Natural killer cell (primary cell): Measurements from ENCODE around the gene FAF1. TPM values are rescaled to one million over a fixed set of nuclear protein-coding genes. Genes with fewer than 3 reads are reported as not detected.

Experiments
- ATAC-seq, 3 donors: fragments of 150-1000 bp in 2 of 3; fragments of 200-7000 bp in 1 of 3; cut with Tn5 transposase; 1 replicate in 1 of 3; 2 replicates in 2 of 3; pipeline ENCODE4 v1.10.0; 2021; ENCODE audit warnings: mild to moderate bottlenecking in 2 of 3, moderate library complexity in 2 of 3
- DNase-seq, 2 donors: peaks; one replicate each; pipeline versions ENCODE4 v3.0.0 to v3.0.0-alpha.2; 2013 to 2021; ENCODE audit warnings: mixed read lengths in 1 of 2
- H3K27ac ChIP-seq: one replicate; pipeline ENCODE4 v1.5.1; 2013; ENCODE audit warnings: mild to moderate bottlenecking, low read length
- H3K27me3 ChIP-seq: one replicate; pipeline ENCODE4 v1.6.1; 2013; ENCODE audit warnings: low read length; ENCODE audit not compliant: control insufficient read depth, insufficient read depth
- H3K36me3 ChIP-seq: one replicate; pipeline ENCODE4 v1.6.1; 2013; ENCODE audit warnings: low read length; ENCODE audit not compliant: control insufficient read depth, insufficient read depth
- H3K4me1 ChIP-seq: one replicate; pipeline ENCODE4 v1.6.1; 2013; ENCODE audit warnings: low read length; ENCODE audit not compliant: control insufficient read depth, insufficient read depth
- H3K4me3 ChIP-seq: one replicate; pipeline ENCODE4 v1.5.1; 2013; ENCODE audit warnings: low read length
- H3K9me3 ChIP-seq: one replicate; pipeline ENCODE4 v1.6.1; 2013; ENCODE audit warnings: low read length; ENCODE audit not compliant: control insufficient read depth, insufficient read depth
- H3K27ac Mint-ChIP-seq, 2 donors: one replicate each; pipeline ENCODE4 v1.8.0; 2022; ENCODE audit warnings: mild to moderate bottlenecking in 2 of 2, mixed read lengths in 2 of 2, moderate library complexity in 1 of 2
- H3K27me3 Mint-ChIP-seq, 2 donors: one replicate each; pipeline ENCODE4 v1.8.0; 2022; ENCODE audit warnings: low read depth in 2 of 2, mixed read lengths in 2 of 2
- H3K36me3 Mint-ChIP-seq: one replicate; pipeline ENCODE4 v1.8.0; 2022; ENCODE audit warnings: mixed read lengths
- H3K4me1 Mint-ChIP-seq, 2 donors: one replicate each; pipeline ENCODE4 v1.8.0; 2022; ENCODE audit warnings: mixed read lengths in 2 of 2
- H3K4me3 Mint-ChIP-seq: one replicate; pipeline ENCODE4 v1.8.0; 2022; ENCODE audit warnings: mild to moderate bottlenecking, moderate library complexity, mixed read lengths
- H3K9me3 Mint-ChIP-seq, 2 donors: one replicate each; pipeline ENCODE4 v1.8.0; 2022; ENCODE audit warnings: mixed read lengths in 2 of 2
- CTCF ChIP-seq: fragments of 200-600 bp; IDR thresholded peaks from one replicate; pipeline ENCODE4 v1.8.0; 2022; ENCODE audit warnings: antibody characterized with exemption
- WGBS: methylation state at CpG from one replicate; pipeline ENCODE4 v1.1.7; 2013; ENCODE audit warnings: missing lambda C conversion rate; ENCODE audit not compliant: insufficient coverage; 5-methylcytosine and 5-hydroxymethylcytosine counted together
- intact Hi-C: fragments of 100-400 bp; cut with micrococcal nuclease; formaldehyde crosslinking; loops from one replicate; pipeline ENCODE4 v1.14.2; 2022
- total RNA-seq, 4 donors: library from RNA; stranded (reverse); fragments of 120-200 nt in 1 of 4; gene quantifications; one replicate each; pipeline versions ENCODE4 v1.2.3 to v1.2.4, GENCODE V29; 2013 to 2022

FAF1 gene
- total RNA-seq, 3 donors from 2014 or later (not counting 1 experiment from before 2014, with no cell fraction given), result 56.8 to 59.7 (median 57.2) TPM

- Mint-ChIP-seq H3K27me3 (no peaks in the 10 kb centered on the region), H3K4me3 (peak overlapping the region; percentile 69), H3K27ac (peak overlapping the region; percentile 86 to 87), H3K4me1 (peaks cover 43 to 50% of the 10 kb centered on the region in 2 donors), H3K36me3 (no peaks in the 10 kb centered on the region), H3K9me3 (peaks cover 0 to 3% of the 10 kb centered on the region in 2 donors)
- Histone ChIP-seq H3K36me3 (no peaks in the 10 kb centered on the region), H3K9me3 (no peaks in the 10 kb centered on the region), H3K27ac (peak overlapping the region; percentile 76), H3K27me3 (no peaks in the 10 kb centered on the region), H3K4me3 (no peak overlapping the region), H3K4me1 (peaks cover 30% of the 10 kb centered on the region)
- DNase-seq, result peak in 1 of 2 donors; percentile 13
- intact Hi-C loops, result no loop called here
- 23% methylated on average over 4 of the region's 4 CpGs for WGBS
- ATAC-seq, result peak; percentile 73 to 84 (median 83)
- TF ChIP-seq CTCF, result no peak
Measured at GRCh38 chr1:50724626-50725286, 235.3 kb downstream of the FAF1 start.

- peaks cover 0 to 3% of the 10 kb centered on the region in 2 donors for H3K9me3 Mint-ChIP-seq
- WGBS, result 86% methylated on average over 3 of the region's 4 CpGs
- H3K27me3 ChIP-seq, result no peaks in the 10 kb centered on the region
- peaks cover 5% of the 10 kb centered on the region for H3K9me3 ChIP-seq
- intact Hi-C loops, result no loop called here
- no peaks in the 10 kb centered on the region for H3K27me3 Mint-ChIP-seq
- DNase-seq (no peak), ATAC-seq (no peak)
- TF ChIP-seq CTCF, result no peak
- H3K4me1 ChIP-seq, result peaks cover 29% of the 10 kb centered on the region
- no peak overlapping the region for H3K4me3 Mint-ChIP-seq
- peaks cover 51 to 55% of the 10 kb centered on the region in 2 donors for H3K4me1 Mint-ChIP-seq
- H3K27ac Mint-ChIP-seq, result peak overlapping the region; percentile 47 to 72
- H3K36me3 Mint-ChIP-seq, result no peaks in the 10 kb centered on the region
- no peaks in the 10 kb centered on the region for H3K36me3 ChIP-seq
- no peak overlapping the region for H3K27ac ChIP-seq
- no peak overlapping the region for H3K4me3 ChIP-seq
Measured at GRCh38 chr1:50720457-50721053, 239.5 kb downstream of the FAF1 start.

GRCh38 chr1:50719126-50719525 is 240.9 kb downstream of the FAF1 start:
- DNase-seq (no peak), ATAC-seq (peak in 2 of 3 donors; percentile 66 to 70)
- no peaks in the 10 kb centered on the region for H3K36me3 ChIP-seq
- peaks cover 40 to 41% of the 10 kb centered on the region in 2 donors for H3K4me1 Mint-ChIP-seq
- H3K27ac Mint-ChIP-seq, result peak overlapping the region; percentile 45 to 50
- H3K36me3 Mint-ChIP-seq, result no peaks in the 10 kb centered on the region
- H3K4me1 ChIP-seq, result peaks cover 15% of the 10 kb centered on the region
- WGBS, result 75% methylated on average over 1 of the region's 1 CpG
- H3K27ac ChIP-seq, result no peak overlapping the region
- no peak for TF ChIP-seq CTCF
- intact Hi-C loops, result no loop called here
- peaks cover 5% of the 10 kb centered on the region for H3K9me3 ChIP-seq
- H3K9me3 Mint-ChIP-seq, result peaks cover 0 to 3% of the 10 kb centered on the region in 2 donors
- no peak overlapping the region for H3K4me3 ChIP-seq
- H3K27me3 Mint-ChIP-seq, result no peaks in the 10 kb centered on the region
- no peak overlapping the region for H3K4me3 Mint-ChIP-seq
- H3K27me3 ChIP-seq, result no peaks in the 10 kb centered on the region
